ENCODE results near the gene NGDN.

Gene NGDN

GRCh38 chr14:23469906-23470403 is 452 bp downstream of the NGDN start:
- peak overlapping the region; percentile 97 to 100 (median 99) for H3K4me3 ChIP-seq (ENCODE audit: low read depth in 1 of 5, low read length in 5 of 5)
- H3K36me3 ChIP-seq (ENCODE audit: control insufficient read depth in 5 of 5, insufficient read depth in 5 of 5, low read length in 5 of 5): peaks cover 17 to 41% (median 31%) of the 10 kb centered on the region in 5 donors
- H3K9me3 ChIP-seq (ENCODE audit: control insufficient read depth in 5 of 5, low read length in 5 of 5): no peaks in the 10 kb centered on the region
- H3K9ac ChIP-seq (ENCODE audit: low read length in 5 of 5): peak overlapping the region; percentile 92 to 99 (median 97)
- peak overlapping the region; percentile 95 for H3K27ac ChIP-seq (ENCODE audit: low read depth, low read length)
- H3K4me1 ChIP-seq (ENCODE audit: control insufficient read depth in 5 of 5, insufficient read depth in 5 of 5, low read length in 5 of 5): peaks cover 4 to 16% (median 14%) of the 10 kb centered on the region in 5 donors
- H3K27me3 ChIP-seq (ENCODE audit: control insufficient read depth in 5 of 5, insufficient read depth in 4 of 5, low read length in 5 of 5): no peaks in the 10 kb centered on the region

- H3K4me1 ChIP-seq (ENCODE audit: control insufficient read depth in 5 of 5, insufficient read depth in 5 of 5, low read length in 5 of 5): peaks cover 4 to 16% (median 14%) of the 10 kb centered on the region in 5 donors
- H3K27ac ChIP-seq (ENCODE audit: low read depth, low read length): no peak overlapping the region
- H3K9ac ChIP-seq (ENCODE audit: low read length in 5 of 5): peak overlapping the region in 1 of 5 donors; percentile 52
- H3K4me3 ChIP-seq (ENCODE audit: low read depth in 1 of 5, low read length in 5 of 5): no peak overlapping the region
- peaks cover 26 to 50% (median 41%) of the 10 kb centered on the region in 5 donors for H3K36me3 ChIP-seq (ENCODE audit: control insufficient read depth in 5 of 5, insufficient read depth in 5 of 5, low read length in 5 of 5)
- no peaks in the 10 kb centered on the region for H3K27me3 ChIP-seq (ENCODE audit: control insufficient read depth in 5 of 5, insufficient read depth in 4 of 5, low read length in 5 of 5)
- no peaks in the 10 kb centered on the region for H3K9me3 ChIP-seq (ENCODE audit: control insufficient read depth in 5 of 5, low read length in 5 of 5)
These were observed 1.4 kb downstream of the NGDN start for GRCh38 chr14:23470947-23471346.

DNA sequence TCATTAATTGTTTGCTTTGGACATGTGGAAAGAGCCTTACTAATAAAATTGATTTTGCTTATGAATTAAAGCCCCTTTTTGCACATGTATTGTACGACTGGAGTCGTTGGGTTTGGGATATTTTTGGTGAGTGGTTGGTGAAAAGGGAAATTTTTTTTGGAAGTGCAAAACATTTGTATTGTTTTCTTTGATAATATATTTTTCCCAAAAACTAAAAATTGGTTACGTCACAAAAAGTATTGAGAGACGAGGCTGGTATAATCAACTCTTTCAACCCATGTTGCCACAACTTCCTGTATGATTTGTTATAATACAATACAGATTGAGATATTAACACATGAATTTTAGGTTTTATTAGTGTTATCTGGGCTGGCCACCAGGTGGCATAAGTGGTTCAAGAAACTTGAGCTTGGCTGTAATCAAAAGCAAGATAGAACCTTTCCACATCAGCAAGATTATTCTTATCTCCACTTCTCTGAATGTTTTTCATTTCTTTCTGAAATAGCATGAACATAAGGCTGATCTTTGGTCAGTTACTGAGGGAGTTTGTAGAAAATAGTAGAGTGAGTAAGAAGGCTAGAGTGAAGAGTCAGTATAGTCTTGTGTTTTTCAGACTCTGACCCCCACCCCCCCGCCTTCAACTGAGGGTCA is 8.7 kb downstream of the NGDN start:
- Histone ChIP-seq H3K9me3 (ENCODE audit: control insufficient read depth in 5 of 5, low read length in 5 of 5) (no peaks in the 10 kb centered on the region), H3K36me3 (ENCODE audit: control insufficient read depth in 5 of 5, insufficient read depth in 5 of 5, low read length in 5 of 5) (peaks cover 46 to 67% (median 50%) of the 10 kb centered on the region in 5 donors), H3K4me3 (ENCODE audit: low read depth in 1 of 5, low read length in 5 of 5) (no peak overlapping the region), H3K27me3 (ENCODE audit: control insufficient read depth in 5 of 5, insufficient read depth in 4 of 5, low read length in 5 of 5) (no peaks in the 10 kb centered on the region), H3K4me1 (ENCODE audit: control insufficient read depth in 5 of 5, insufficient read depth in 5 of 5, low read length in 5 of 5) (no peaks in the 10 kb centered on the region), H3K27ac (ENCODE audit: low read depth, low read length) (no peak overlapping the region), H3K9ac (ENCODE audit: low read length in 5 of 5) (no peak overlapping the region)

DNA sequence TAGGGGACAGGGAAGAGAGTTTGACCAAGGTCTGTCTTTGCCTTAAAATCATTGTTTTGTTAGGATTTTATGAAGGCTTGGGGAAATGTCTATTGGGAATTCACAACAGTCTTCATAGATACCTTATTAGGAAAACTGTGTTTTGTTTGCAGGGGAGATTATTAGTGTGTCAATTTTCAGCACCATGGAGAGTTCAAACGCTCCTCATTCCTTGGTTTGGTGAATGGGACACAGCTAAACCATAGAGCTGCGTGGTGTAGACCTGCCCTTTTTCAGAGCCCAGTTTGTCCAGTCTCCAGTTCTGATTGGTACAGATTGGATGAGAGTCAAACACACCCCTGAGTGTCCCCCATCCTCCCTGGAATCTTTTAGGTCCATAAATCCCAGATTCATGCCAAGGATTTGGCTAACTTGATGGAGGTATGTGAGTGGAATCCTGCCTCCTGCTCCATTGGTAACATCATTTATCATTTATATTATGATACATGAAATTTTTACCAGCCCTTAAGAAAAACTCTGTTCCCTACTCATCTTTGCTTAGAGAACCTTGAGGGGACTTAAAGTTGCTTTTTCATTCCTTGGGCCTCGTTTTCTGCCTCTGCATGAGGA is 12.0 kb downstream of the NGDN start:
- H3K27me3 ChIP-seq (ENCODE audit: control insufficient read depth in 5 of 5, insufficient read depth in 4 of 5, low read length in 5 of 5): no peaks in the 10 kb centered on the region
- no peak overlapping the region for H3K27ac ChIP-seq (ENCODE audit: low read depth, low read length)
- no peak overlapping the region for H3K4me3 ChIP-seq (ENCODE audit: low read depth in 1 of 5, low read length in 5 of 5)
- no peaks in the 10 kb centered on the region for H3K4me1 ChIP-seq (ENCODE audit: control insufficient read depth in 5 of 5, insufficient read depth in 5 of 5, low read length in 5 of 5)
- peaks cover 25 to 62% (median 28%) of the 10 kb centered on the region in 5 donors for H3K36me3 ChIP-seq (ENCODE audit: control insufficient read depth in 5 of 5, insufficient read depth in 5 of 5, low read length in 5 of 5)
- no peaks in the 10 kb centered on the region for H3K9me3 ChIP-seq (ENCODE audit: control insufficient read depth in 5 of 5, low read length in 5 of 5)
- H3K9ac ChIP-seq (ENCODE audit: low read length in 5 of 5): no peak overlapping the region

DNA sequence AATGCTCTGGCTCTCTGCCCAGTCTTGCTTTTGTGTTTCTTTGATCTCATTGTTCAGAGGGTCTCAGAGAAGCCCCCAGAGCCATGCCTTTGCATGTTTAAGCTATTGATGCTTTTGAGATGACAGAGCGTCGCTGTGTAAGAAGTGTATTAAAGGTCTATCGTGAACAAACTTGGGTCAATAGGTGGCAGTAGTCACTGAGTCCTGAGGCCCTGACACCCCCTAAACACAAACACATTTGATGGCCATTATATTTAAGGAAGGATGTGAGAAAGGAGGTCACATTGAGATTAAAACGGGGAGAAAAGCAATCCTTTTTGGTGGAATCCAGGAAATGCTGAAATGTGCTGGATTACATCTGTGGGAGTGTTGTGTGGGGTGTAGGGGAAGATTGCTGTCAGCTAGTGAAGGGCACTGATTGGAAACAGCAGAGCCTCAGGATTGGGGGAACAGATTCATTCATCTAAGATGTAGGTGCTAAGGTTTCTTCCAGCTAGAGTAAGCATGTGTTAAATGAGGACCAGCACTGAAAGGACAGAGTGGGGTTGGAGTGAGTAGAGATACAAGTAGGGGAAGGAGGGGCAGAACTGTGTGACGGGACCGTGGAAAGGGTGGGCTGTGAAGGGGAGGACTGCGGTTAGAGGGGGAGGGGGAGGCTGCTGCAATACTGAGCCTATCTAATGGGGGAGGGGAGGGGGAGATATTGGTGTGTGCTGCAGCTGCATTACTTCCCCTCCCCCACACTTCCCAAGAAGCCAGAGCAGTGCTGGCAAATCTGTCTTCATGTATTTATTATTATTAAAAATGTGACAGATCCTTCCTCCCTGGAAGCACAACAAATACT is 12.7 kb downstream of the NGDN start:
- no peaks in the 10 kb centered on the region for H3K9me3 ChIP-seq (ENCODE audit: control insufficient read depth in 5 of 5, low read length in 5 of 5)
- H3K4me1 ChIP-seq (ENCODE audit: control insufficient read depth in 5 of 5, insufficient read depth in 5 of 5, low read length in 5 of 5): no peaks in the 10 kb centered on the region
- no peaks in the 10 kb centered on the region for H3K27me3 ChIP-seq (ENCODE audit: control insufficient read depth in 5 of 5, insufficient read depth in 4 of 5, low read length in 5 of 5)
- H3K27ac ChIP-seq (ENCODE audit: low read depth, low read length): no peak overlapping the region
- H3K36me3 ChIP-seq (ENCODE audit: control insufficient read depth in 5 of 5, insufficient read depth in 5 of 5, low read length in 5 of 5): peaks cover 18 to 62% (median 25%) of the 10 kb centered on the region in 5 donors
- H3K4me3 ChIP-seq (ENCODE audit: low read depth in 1 of 5, low read length in 5 of 5): no peak overlapping the region
- no peak overlapping the region for H3K9ac ChIP-seq (ENCODE audit: low read length in 5 of 5)

- Histone ChIP-seq H3K4me3 (ENCODE audit: low read depth in 1 of 5, low read length in 5 of 5) (no peak overlapping the region), H3K4me1 (ENCODE audit: control insufficient read depth in 5 of 5, insufficient read depth in 5 of 5, low read length in 5 of 5) (no peaks in the 10 kb centered on the region), H3K27me3 (ENCODE audit: control insufficient read depth in 5 of 5, insufficient read depth in 4 of 5, low read length in 5 of 5) (no peaks in the 10 kb centered on the region), H3K9me3 (ENCODE audit: control insufficient read depth in 5 of 5, low read length in 5 of 5) (no peaks in the 10 kb centered on the region), H3K36me3 (ENCODE audit: control insufficient read depth in 5 of 5, insufficient read depth in 5 of 5, low read length in 5 of 5) (peaks cover 12 to 56% (median 19%) of the 10 kb centered on the region in 5 donors), H3K9ac (ENCODE audit: low read length in 5 of 5) (no peak overlapping the region), H3K27ac (ENCODE audit: low read depth, low read length) (no peak overlapping the region)
These were observed 13.3 kb downstream of the NGDN start for GRCh38 chr14:23482823-23483148.

- no peaks in the 10 kb centered on the region for H3K27me3 ChIP-seq (ENCODE audit: control insufficient read depth in 5 of 5, insufficient read depth in 4 of 5, low read length in 5 of 5)
- no peak overlapping the region for H3K4me3 ChIP-seq (ENCODE audit: low read depth in 1 of 5, low read length in 5 of 5)
- H3K9ac ChIP-seq (ENCODE audit: low read length in 5 of 5): no peak overlapping the region
- H3K27ac ChIP-seq (ENCODE audit: low read depth, low read length): no peak overlapping the region
- H3K4me1 ChIP-seq (ENCODE audit: control insufficient read depth in 5 of 5, insufficient read depth in 5 of 5, low read length in 5 of 5): no peaks in the 10 kb centered on the region
- no peaks in the 10 kb centered on the region for H3K9me3 ChIP-seq (ENCODE audit: control insufficient read depth in 5 of 5, low read length in 5 of 5)
- peaks cover 11 to 57% (median 18%) of the 10 kb centered on the region in 5 donors for H3K36me3 ChIP-seq (ENCODE audit: control insufficient read depth in 5 of 5, insufficient read depth in 5 of 5, low read length in 5 of 5)
These were observed 13.8 kb downstream of the NGDN start for GRCh38 chr14:23483236-23483854.

DNA sequence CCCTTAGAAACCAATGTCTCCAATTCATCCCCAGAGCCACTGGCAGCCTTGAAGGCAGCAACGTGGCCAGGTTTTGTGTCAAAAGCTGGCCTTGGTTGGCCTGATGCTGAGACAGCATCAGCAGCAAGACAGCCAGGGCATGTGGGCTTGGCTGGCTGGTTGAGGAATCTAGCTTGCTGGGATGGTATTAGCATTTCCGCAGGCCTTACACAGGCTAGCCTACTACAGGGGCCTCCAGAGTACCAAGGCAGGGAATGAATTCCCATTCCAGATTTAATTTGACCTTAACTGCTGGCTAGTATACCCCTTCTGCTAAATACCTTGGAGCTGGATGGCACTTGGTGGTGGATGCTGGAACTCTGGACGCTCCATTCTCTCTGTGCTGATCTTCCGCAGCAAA is 15.8 kb downstream of the NGDN start:
- Histone ChIP-seq H3K9me3 (ENCODE audit: control insufficient read depth in 5 of 5, low read length in 5 of 5) (no peaks in the 10 kb centered on the region), H3K27me3 (ENCODE audit: control insufficient read depth in 5 of 5, insufficient read depth in 4 of 5, low read length in 5 of 5) (no peaks in the 10 kb centered on the region), H3K36me3 (ENCODE audit: control insufficient read depth in 5 of 5, insufficient read depth in 5 of 5, low read length in 5 of 5) (peaks cover 7 to 63% (median 20%) of the 10 kb centered on the region in 5 donors), H3K9ac (ENCODE audit: low read length in 5 of 5) (no peak overlapping the region), H3K27ac (ENCODE audit: low read depth, low read length) (no peak overlapping the region), H3K4me3 (ENCODE audit: low read depth in 1 of 5, low read length in 5 of 5) (no peak overlapping the region), H3K4me1 (ENCODE audit: control insufficient read depth in 5 of 5, insufficient read depth in 5 of 5, low read length in 5 of 5) (no peaks in the 10 kb centered on the region)

DNA sequence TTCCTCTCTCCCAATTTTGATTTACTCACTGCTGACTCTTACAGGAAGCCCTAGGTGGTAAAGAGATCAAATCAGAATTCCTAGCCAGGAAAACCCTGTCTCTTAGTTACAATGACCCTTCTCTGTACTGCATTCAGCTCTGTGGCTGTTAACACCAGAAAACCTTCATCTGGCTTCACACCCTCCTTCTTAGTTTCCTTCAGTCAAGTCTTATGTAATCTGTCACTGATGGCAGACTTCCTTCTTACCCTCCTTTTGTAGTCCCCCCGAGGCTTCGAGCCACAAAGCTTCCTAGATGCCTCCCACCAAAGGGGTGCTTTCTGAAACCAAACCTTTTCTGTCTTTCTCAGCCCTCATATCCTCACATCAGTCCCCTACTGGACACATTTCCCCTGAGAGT is 16.5 kb downstream of the NGDN start:
- no peak overlapping the region for H3K27ac ChIP-seq (ENCODE audit: low read depth, low read length)
- H3K4me3 ChIP-seq (ENCODE audit: low read depth in 1 of 5, low read length in 5 of 5): no peak overlapping the region
- H3K9ac ChIP-seq (ENCODE audit: low read length in 5 of 5): no peak overlapping the region
- peaks cover 1 to 57% (median 15%) of the 10 kb centered on the region in 5 donors for H3K36me3 ChIP-seq (ENCODE audit: control insufficient read depth in 5 of 5, insufficient read depth in 5 of 5, low read length in 5 of 5)
- no peaks in the 10 kb centered on the region for H3K27me3 ChIP-seq (ENCODE audit: control insufficient read depth in 5 of 5, insufficient read depth in 4 of 5, low read length in 5 of 5)
- no peaks in the 10 kb centered on the region for H3K4me1 ChIP-seq (ENCODE audit: control insufficient read depth in 5 of 5, insufficient read depth in 5 of 5, low read length in 5 of 5)
- no peaks in the 10 kb centered on the region for H3K9me3 ChIP-seq (ENCODE audit: control insufficient read depth in 5 of 5, low read length in 5 of 5)
